HPDE6-E6E7 (cell line): ENCODE data around the gene PKP3.
"Not testable (repeated sequence)": the region's sequence is repeated elsewhere in the genome, so short reads cannot be mapped to it uniquely, and the experiment has no call there.

Source experiments
- DNase-seq: peaks from one replicate; pipeline ENCODE4 v3.0.0; 2011; ENCODE audit warnings: missing footprints; ENCODE audit errors: extremely low spot score

PKP3 gene, protein sequence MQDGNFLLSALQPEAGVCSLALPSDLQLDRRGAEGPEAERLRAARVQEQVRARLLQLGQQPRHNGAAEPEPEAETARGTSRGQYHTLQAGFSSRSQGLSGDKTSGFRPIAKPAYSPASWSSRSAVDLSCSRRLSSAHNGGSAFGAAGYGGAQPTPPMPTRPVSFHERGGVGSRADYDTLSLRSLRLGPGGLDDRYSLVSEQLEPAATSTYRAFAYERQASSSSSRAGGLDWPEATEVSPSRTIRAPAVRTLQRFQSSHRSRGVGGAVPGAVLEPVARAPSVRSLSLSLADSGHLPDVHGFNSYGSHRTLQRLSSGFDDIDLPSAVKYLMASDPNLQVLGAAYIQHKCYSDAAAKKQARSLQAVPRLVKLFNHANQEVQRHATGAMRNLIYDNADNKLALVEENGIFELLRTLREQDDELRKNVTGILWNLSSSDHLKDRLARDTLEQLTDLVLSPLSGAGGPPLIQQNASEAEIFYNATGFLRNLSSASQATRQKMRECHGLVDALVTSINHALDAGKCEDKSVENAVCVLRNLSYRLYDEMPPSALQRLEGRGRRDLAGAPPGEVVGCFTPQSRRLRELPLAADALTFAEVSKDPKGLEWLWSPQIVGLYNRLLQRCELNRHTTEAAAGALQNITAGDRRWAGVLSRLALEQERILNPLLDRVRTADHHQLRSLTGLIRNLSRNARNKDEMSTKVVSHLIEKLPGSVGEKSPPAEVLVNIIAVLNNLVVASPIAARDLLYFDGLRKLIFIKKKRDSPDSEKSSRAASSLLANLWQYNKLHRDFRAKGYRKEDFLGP

DNA sequence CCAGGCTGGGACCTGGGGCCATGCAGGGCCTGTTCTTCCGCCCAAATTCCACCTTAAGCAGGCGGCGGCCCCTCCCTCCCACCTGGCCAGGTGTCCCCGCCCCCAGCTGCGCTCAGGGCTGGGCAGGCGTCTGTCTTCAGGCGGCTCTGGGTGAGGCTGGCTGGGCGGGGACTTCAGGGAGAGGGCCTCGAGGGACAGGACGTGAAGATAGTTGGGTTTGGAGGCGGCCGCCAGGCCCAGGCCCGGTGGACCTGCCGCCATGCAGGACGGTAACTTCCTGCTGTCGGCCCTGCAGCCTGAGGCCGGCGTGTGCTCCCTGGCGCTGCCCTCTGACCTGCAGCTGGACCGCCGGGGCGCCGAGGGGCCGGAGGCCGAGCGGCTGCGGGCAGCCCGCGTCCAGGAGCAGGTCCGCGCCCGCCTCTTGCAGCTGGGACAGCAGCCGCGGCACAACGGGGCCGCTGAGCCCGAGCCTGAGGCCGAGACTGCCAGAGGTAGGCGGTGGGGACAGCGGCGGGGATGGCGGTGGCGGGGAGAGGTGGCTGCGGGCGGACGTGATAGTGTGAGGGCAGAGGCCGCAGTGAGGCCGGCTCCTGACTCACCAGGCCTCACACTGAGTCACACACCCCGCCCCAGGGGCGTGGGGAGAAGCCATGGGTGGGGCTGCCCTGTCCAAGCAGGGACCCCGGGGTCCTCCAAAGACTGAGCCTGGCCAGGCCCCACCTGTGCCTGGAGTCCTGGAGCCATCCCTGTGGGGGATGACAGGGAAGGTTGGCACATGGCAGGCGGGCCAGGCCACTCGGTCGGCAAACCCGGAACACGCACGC lies at the start of gene PKP3:
Gene PKP3, plus strand, starts transcription at position 176 of the 824 bp plus-strand sequence. Its CDS starts 84 bp downstream, at position 260.
- peak; percentile 93 for DNase-seq

DNA sequence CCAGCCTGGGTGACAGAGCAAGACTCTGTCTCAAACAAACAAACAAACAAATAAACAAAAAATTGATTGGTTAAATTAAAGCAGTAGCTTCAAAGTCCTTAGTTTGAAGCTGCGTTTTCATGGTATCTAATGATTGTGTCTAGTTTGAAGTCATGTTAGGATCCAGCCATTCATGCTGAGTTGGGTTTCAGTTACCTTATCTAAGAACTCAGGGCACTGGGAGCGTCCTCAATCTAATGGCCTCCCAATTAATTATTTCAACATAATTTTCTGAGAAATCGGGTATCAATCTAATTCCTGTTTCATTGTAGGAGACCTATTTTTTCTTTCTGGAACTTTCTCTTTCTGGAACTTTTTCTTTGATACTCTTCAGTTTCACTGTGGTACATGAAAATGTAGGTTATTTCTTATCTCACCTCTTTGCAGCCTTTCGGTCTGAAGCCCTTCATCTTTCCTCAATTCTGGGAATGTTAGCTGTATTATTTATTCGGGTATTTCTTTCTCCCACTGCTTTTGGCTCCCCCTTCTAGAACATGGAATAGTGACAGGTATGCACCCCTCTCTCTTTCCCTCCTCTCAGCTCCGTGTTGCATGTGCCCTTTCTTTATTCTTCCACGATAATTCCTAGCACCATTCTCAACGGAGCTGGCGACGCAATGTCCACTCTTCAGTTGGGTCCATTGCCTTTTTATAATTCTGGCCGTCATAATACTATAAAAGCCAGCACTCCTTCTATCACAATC lies 49.0 kb upstream of the PKP3 start:
- no peak for DNase-seq

DNA sequence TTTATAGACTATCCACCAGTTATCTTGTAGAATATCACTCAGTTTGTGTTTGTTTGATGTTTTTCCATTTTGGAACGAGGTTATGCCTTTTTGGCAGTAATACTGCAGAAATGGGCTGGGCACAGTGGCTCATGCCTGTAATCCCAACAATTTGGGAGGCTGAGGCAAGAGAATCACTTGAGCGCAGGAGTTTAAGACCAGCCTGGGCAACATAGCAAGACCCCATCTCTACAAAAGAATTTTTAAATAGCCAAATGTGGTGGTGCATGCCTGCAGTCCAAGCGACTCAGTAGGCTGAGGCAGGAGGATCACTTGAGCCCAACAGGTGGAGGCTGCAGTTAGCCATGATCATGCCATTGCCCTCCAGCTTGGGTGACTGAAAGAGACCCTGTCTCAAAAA lies 47.5 kb upstream of the PKP3 start:
- no peak for DNase-seq

DNA sequence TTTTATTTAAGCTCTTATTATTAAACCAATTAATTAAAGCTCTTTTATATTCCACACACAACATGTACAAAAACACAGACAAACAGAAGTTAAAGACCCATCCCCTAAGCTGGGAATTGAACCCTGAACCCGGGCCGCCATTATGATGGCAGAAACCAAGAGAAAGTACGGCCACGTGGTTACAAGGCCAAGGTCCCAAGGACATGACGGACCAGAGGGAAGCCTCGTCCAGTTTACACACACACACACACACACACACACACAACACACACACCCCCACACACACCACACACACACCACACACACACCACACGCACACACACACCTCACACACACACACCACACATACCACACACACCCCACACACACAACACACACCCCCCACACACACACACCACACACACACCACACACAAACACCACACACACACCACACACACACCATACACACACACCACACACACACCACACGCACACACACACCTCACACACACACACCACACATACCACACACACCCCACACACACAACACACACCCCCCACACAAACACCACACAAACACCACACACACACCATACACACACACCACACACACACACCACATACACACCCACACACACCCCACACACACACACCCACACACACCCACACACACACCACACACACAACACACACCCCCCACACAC lies 44.6 kb upstream of the PKP3 start:
- not testable (repeated sequence) for DNase-seq

DNA sequence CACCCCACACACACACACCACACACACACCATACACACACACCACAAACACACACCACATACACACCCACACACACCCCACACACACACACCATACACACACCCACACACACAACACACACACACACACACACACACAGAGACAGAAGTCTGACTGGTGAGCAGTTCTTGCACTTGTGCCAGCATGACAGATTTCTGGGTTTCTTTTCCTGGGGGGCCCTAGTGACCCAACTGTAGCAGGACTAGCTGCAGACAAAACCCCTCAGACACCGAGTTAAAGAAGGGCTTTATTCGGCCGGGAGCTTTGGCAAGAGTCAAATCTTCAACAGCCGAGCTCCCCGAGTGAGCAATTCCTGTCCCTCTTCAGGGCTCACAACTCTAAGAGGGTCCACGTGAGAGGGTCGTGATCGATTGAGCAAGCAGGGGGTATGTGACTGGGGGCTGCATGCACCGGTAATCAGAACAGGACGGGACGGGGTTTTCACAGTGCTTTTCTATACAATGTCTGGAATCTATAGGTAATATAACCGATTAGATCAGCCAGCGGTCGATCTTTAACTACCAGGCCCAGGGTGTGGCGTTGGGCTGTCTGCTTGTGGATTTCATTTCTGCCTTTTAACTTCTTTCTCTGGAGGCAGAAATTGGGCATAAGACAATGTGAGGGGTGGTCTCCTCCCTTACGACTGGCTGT lies 43.8 kb upstream of the PKP3 start:
- DNase-seq, result not testable (repeated sequence)

DNA sequence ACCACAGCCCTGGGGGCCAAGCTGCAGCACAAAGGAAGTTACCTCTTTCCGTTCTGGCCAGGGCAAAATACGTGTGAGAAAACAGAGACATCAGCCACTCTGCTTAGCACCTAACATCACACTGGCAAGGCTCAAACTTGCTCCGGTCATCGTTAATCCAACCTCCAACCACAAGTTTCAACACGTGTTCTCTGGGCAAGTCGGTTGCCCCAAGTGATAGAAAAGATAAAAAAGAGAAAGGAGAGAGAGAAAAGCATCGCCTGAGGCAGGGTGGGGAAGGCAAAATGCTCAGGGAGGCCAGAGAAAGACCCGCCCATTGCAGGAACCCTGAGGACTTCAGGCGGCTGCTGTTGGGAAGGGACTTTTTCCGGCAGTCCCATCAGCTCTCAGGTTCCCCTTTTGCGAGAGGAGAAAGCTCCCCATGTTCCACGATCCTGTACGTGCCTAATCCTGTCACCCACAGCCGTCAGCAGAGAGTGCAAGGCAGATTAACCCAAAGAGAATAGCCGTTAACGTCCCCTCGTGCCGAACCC lies 43.2 kb upstream of the PKP3 start:
- peak; percentile 54 for DNase-seq

DNA sequence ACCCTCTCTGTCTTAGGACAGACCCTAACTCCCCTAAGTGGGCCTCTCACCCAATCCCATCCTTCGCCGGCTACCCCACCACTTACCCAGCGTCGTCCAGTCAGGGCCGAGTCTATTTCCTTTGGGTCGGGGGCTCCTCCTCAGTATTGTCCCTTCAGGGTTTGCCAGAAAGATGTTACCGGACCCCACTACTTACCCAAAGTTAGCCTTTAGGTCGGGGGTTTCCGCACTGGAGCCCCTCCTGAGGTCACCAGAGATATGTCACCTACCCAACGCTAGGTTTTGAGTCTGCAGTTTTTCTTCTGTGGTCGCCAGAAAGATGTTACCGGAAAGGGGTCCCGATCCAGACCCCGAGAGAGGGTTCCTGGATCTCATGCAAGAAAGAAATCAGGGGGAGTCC lies 42.6 kb upstream of the PKP3 start:
- no peak for DNase-seq

DNA sequence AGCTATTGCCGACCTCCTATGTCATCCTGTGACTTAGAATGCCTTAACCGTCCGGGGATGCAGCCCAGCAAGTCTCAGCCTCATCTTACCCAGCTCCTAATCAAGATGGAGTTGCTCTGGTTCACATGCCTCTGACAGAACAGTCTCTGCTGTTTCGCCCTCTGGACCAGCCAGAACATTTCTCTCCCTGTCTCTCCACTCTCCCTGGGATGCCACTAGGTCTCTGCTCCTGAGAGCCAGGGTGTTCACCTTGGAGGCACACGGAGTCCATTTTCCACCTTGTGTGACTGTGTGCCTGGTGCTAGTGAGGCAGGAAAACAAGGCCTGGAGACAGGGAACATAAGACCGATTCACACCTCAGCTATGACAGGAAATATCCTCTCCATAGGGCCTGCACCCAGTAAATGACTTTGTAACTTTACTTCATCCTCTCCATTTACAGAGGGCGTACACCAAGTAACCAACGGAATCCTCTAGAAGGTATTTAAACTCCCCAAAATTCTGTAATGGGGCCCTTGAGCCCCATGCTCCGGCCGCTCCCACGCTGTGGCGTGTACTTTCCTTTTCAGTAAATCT lies 41.5 kb upstream of the PKP3 start:
- no peak for DNase-seq

DNA sequence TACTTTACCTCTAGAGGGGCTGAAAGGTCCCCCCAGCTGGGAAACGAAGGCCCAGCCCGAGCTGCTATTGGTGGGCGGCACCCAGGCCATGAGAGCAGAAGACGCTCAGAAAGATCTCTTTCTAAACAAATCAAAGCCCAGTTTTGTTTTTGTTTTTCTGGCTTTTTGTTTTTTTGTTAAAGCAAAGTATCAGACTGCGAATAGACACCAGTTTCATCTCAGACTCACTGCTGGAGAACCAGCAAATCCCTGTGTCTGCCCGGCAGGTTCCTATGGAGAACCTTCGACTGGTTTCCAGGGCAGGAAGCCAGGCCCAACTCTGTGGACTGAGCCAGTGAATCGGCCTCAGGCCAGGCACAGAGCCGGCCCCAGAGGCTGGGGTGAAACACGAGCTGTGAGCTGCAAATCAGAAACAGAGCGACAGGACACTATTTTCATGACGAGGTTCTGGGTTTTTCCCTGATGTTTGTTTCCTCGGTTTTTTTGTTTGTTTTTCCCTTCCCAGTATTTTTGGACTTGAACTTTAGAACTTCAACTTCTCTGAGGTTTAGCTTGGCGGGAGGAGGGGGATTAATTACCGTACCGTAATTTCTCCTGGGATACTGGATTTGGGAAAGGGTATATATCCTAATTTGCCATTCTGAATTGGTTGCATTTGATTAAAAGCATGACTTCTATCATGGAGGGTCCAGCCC lies 40.7 kb upstream of the PKP3 start:
- DNase-seq, result no peak

DNA sequence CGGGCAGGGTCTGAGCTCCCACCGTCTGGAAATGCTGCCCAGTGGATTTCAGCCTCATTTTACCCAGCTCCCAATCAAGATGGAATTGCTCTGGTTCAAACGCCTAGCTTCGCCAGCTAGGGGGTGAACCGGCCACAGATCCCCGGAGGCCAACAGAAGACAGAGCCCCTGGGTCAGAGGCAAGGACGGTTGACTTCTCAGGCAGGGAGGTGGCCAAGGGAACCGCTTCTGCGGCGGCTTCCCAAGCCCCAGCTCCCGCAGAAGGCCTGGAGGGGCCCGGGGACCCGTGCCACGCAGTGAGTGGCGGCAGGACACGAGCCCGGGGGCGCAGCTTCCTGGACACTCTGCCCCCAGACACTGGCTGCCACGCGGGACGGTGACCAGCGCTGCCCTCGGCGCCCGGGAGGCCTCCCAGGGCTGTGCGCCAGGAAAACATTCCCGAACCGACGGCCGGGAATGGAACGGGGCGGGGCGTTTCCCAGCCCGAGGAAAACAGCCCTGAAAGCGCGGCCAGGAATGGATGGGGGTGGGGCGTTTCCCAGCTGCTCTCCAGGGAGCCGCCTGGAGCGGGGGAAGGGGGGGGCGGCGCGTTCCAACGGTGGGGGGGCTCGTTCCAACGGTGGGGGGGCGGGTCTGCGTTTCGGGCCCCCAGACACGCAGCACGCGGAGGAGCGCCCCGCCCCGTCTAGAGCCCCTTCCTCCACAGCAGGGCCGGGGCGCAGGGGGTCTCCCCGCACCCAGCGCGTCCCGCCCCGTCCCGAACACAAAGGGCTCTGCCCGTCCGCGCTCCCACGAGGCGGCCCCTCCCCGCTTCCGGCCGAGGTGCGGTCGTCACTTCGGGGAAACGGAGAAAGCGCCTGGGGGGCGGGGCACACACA lies 38.2 kb upstream of the PKP3 start:
- peak; percentile 56 for DNase-seq

DNA sequence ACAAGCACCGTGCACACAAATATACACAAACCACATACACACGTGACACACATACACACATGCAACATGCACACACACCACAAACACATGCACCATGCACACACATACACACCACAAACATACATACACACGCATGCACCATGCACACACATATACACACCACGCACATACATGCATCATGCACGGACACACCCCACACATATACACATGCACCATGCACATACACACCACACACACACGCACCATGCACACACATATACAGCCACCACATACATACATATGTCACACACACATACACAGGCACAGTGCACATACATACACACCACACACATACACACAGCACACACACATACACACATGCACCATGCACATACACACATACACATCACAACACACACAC lies 37.4 kb upstream of the PKP3 start:
- DNase-seq, result no peak

DNA sequence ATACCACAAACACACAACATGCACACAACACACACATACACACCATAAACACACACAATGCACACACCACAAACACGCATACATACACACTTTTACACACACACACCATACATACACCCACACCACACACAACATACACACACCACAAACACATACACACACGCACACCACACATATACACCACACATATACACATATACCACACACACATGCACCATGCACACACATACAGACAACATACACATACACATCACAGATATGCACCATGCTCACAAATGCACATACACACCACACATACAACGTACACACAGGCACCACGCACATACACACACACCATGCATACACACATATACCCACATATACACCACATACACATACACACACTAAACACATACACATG lies 36.4 kb upstream of the PKP3 start:
- no peak for DNase-seq

DNA sequence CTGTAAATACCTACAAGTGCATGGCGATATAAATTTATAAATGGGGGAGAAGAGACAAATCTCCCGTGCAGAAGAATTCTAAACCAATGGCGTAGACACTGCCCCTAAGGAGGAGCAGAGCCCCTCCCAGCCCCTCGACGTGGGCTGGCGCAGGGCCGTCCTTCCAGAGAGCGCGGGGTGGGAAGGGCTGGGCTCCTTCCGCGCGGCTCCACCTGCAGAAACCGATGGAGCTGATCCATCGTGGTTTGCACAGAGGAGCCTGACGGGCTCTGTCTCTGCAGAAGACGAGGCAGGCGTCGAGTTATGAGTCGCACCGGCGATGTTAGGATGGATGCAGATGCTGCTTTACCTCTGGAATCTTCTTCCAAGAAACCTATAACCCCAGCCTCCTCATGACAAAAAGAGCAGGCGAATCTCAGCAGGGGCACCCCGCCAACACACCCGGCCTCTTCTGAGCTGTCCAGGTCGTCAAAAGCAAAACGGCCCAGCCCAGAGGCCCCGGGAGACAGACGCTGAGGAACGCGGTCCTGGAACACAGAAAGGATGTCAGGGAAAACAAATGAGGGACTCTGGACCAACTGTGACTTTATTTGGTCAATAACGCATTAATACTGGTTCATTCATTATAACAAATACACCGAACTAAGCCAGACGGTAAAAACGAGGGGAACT lies 35.7 kb upstream of the PKP3 start:
- no peak for DNase-seq

DNA sequence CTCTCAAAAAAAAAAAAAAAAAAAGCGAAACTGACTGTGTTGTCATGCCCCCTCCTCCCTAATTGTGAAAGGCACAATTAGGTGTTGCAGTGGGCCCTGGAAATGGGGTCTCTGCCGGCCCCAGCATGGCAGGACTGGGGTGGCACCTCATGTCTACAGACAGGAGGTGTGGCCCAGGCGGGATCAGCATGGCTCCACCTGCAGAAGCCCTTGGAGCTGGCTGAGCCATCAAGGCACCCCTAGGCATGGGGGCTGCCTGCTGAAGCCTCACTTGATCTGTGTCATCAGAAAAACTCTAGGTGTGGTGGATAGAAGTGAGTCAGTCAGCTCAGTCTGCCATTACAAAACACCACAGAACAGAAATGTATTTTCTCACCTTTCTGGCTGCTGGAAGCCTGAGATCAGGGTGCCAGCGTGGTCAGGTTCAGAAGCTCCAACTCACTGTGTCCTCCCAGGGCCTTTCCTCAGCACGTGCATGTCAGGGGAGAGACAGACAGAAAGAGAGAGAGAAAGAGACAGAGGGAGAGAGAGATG lies 34.8 kb upstream of the PKP3 start:
- no peak for DNase-seq

DNA sequence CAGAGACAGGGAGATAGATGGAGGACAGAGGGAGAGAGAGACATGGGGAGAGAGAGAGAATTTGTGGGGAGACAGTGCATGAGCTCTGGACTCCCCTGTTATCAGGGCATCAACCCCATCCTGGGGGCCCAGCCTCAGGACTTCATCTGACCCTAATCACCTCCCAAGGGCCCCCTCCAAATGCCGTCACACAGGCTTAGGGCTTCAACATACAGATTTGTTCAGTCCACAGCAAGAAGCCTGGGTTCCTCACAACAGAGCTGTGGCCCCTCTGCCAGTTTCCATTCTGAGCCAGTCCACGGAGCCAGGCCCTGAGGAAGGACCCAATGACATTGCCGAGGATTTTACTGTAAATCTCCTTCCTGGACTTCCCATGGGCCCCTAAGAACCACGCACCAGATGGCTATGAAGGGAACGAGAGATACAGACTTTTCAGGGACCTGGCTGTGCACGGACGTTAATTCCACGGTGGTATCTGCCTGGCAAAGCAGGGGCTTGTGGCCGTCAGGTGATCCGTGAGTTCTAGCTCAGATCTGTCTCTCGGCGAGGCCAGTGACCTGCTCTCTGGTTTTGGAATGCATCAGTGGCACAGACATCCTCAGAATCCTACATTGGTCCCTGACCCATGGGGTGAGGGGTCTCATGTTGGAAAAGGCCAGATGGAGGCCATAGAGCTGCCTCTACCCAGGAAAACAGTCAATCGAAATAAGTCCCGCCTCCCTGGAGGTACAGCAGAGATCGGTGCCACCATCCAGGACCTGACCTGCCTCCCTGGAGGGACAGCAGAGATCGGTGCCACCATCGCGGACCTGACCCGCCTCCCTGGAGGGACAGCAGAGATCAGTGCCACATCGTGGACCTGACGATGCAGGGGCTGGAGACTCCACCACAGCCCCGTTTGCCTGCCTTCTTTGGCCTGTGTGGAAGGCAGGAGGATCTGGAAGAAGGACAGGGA lies 33.4 kb upstream of the PKP3 start:
- DNase-seq, result no peak
